VCaP (cell line): ENCODE measurements around the gene FBXW7.

Experiments used
- H3K27ac ChIP-seq: fragments of 450-650 bp; 2 replicates; pipeline ENCODE4 v1.5.1; 2017
- TF ChIP-seq, protein P1 (sequence below): fragments of 450-650 bp; conservative IDR thresholded peaks from 2 replicates; pipeline ENCODE4 v1.5.1; 2017; ENCODE audit warnings: mild to moderate bottlenecking, moderate library complexity

FBXW7 gene

DNA sequence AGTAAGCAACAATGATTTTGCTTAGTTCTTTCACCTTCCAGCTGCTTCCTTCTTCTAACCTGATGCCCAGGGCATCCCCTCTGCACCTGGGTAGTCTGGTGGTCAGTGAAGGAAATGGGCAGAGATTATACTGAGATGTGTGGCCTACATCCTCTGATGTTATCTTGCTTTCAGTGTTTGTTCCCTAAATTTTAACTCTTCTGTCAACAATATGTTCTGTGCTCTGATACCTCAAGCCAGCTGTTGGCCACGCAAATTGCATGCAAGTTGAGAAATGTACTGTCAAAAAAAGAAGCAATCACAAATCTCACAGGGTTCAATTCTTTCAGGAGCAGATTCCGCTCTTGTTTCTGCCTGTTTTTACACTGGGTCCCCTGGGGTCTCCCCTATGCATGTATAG, 73.8 kb downstream of the FBXW7 start:
- peak overlapping the region; percentile 23; the same call in 1 of the 2 replicates for H3K27ac ChIP-seq
- TF ChIP-seq, protein P1, sequence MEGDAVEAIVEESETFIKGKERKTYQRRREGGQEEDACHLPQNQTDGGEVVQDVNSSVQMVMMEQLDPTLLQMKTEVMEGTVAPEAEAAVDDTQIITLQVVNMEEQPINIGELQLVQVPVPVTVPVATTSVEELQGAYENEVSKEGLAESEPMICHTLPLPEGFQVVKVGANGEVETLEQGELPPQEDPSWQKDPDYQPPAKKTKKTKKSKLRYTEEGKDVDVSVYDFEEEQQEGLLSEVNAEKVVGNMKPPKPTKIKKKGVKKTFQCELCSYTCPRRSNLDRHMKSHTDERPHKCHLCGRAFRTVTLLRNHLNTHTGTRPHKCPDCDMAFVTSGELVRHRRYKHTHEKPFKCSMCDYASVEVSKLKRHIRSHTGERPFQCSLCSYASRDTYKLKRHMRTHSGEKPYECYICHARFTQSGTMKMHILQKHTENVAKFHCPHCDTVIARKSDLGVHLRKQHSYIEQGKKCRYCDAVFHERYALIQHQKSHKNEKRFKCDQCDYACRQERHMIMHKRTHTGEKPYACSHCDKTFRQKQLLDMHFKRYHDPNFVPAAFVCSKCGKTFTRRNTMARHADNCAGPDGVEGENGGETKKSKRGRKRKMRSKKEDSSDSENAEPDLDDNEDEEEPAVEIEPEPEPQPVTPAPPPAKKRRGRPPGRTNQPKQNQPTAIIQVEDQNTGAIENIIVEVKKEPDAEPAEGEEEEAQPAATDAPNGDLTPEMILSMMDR, result no peak

DNA sequence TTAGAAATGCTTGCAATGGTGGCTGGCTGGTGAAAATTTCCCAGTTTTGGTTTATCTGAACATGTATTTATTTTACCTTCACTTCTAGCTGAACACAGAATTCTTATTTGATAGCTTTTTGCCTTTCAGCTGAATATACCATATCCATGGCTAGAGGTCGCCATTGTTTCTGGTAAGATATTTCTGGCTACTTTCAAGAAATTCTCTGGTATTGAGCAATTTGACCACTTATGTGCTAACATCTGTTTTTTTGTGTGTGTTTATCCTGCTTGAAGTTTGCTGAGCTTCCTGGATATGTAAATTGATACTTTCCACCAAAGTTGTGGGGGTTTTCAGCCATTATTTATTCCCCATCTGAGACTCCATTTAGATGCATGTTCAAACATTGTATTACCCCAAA, 75.4 kb downstream of the FBXW7 start:
- no peak overlapping the region for H3K27ac ChIP-seq

DNA sequence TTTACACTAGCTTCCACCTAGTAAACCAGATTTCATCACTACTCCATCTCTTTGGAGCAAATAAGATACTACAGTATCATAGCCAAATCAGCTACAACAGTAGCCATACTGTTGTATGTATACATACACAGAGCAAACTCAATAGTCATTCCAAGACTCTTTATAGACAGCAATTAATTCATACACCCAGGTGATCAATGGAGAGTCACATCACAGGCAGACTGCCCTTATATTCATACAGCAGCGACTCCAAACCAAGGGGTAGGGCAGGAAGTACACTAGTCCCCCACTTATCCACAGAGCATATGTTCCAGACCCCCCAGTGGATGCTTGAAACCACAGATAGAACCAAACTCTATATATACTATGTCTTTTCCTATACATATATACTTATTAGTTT, 76.6 kb downstream of the FBXW7 start:
- H3K27ac ChIP-seq, result no peak overlapping the region
- TF ChIP-seq, protein P1, result no peak

More for the DNA sequence above, 75.4 kb downstream of the FBXW7 start:
- TF ChIP-seq, protein P1, result no peak

DNA sequence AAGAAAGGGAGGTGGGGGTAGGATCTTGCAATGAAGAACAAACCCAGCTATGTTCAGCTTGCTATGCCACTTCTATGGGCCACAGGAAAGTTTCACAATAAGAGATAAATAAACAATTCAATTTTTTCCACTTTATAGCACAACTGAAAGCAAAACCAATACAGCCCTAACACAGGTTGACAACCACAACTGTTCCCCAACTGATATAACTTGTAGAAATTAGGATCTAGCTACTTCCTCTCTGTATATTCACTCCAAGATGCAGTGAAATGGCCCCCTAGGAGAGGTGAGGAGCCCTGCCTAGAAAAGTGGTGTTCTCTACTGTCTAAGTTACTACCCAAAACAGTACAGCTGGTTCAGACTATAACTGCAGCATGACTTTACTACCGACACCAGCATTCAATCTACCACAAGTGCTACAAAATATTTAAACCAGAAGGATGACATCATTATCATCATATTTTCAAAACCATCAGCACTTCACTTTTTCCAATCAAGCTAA, 77.0 kb downstream of the FBXW7 start:
- H3K27ac ChIP-seq, result no peak overlapping the region
- TF ChIP-seq, protein P1, result no peak

DNA sequence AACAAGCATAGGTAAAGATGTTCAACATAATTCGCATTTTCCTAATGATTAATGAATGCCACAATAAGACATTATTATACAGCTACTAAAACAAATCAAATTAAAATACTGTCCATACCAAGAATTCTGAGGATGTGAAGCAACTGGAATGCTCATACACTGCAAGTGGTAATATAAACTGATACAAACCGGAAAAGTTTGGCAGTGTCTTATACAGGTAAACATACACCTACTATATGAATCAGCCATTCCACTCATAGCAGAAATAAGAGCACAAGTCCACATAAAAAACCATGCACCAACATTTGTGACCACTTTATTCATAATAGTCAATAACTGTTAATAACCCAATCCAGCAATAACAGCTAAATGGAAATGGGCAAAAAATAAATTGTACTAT, 79.3 kb downstream of the FBXW7 start:
- TF ChIP-seq, protein P1, result no peak
- H3K27ac ChIP-seq, result no peak overlapping the region

DNA sequence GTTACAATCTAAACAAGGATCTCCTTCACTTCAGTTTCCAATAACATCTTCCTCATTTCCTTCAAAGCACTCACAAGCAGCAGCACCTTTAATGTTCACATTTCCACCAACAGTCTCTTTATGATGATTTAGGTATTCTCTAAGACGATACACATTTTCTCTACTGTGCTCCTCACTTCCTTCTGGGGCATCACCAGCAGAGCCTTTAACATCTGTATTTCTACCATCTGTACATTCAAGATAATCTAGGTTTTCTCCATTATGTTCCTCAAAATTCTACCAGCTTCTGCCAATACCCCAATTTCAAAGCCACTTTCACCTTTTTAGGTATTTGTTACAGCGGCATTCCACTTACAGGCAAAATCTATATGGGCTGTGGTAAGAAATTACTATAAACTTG, 80.6 kb downstream of the FBXW7 start:
- no peak overlapping the region for H3K27ac ChIP-seq
- TF ChIP-seq, protein P1, result no peak

DNA sequence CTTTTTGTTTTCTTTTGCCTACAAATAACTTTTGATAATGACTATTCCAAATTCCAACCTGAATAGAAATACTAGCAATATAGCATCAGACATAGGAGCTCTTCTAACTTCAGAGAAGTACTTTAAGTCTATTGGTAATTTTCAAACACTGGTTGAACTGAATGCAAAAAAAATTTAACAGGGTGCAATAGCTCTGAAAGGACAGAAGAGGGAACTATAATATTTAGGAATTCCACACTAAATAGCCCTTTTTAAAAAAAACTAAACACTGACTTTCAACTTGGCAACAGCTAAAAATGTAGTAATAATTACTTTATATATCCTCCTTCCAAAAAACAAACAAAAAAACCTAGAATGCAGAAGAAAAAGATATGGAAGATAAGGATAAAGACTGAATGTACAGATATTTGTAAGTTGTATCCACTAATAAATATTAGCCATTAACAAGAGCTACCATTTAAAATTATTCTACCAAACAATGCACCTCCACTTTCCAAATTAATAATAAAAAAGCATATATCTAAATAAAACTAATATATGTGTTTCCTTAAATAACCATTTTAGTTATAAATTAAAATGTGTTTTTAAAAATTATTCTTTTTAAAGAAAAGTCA, 81.4 kb downstream of the FBXW7 start:
- TF ChIP-seq, protein P1, result peak; percentile 80
- no peak overlapping the region for H3K27ac ChIP-seq
